Effector memory CD8-positive, alpha-beta T cell (primary cell): ENCODE data around the gene UPF2.
A peak's percentile ranks its signal among the peaks of the same experiment; 100 is the strongest.
"Not testable (repeated sequence)": the region's sequence is repeated elsewhere in the genome, so short reads cannot be mapped to it uniquely, and the experiment has no call there.

Source experiments
- ATAC-seq: fragments of 150-1000 bp; cut with Tn5 transposase; replicated peaks from 2 replicates; pipeline ENCODE4 v1.10.0; 2021; ENCODE audit warnings: mild to moderate bottlenecking, moderate library complexity
- DNase-seq, 3 experiments: peaks; one replicate each; pipeline ENCODE4 v3.0.0; 2021
- H3K27ac Mint-ChIP-seq, 2 donors: one replicate each; pipeline ENCODE4 v1.8.0; 2022; ENCODE audit warnings: mild to moderate bottlenecking in 2 of 2, mixed read lengths in 2 of 2, moderate library complexity in 2 of 2
- H3K27me3 Mint-ChIP-seq, 2 donors: one replicate each; pipeline ENCODE4 v1.8.0; 2022; ENCODE audit warnings: mixed read lengths in 2 of 2
- H3K36me3 Mint-ChIP-seq: one replicate; pipeline ENCODE4 v1.8.0; 2022; ENCODE audit warnings: mild to moderate bottlenecking, moderate library complexity, mixed read lengths; ENCODE audit not compliant: insufficient read depth
- H3K4me1 Mint-ChIP-seq, 2 donors: one replicate each; pipeline ENCODE4 v1.8.0; 2022; ENCODE audit warnings: low read depth in 2 of 2, mixed read lengths in 2 of 2
- H3K4me3 Mint-ChIP-seq, 2 donors: one replicate each; pipeline ENCODE4 v1.8.0; 2022; ENCODE audit warnings: mild to moderate bottlenecking in 2 of 2, mixed read lengths in 2 of 2, moderate library complexity in 2 of 2
- H3K9me3 Mint-ChIP-seq, 2 donors: one replicate each; pipeline ENCODE4 v1.8.0; 2022; ENCODE audit warnings: mixed read lengths in 2 of 2
- total RNA-seq, 9 experiments: gene quantifications; one replicate each; lab custom pipeline; 2026; lab: John Stamatoyannopoulos, UW

The UPF2 gene, protein sequence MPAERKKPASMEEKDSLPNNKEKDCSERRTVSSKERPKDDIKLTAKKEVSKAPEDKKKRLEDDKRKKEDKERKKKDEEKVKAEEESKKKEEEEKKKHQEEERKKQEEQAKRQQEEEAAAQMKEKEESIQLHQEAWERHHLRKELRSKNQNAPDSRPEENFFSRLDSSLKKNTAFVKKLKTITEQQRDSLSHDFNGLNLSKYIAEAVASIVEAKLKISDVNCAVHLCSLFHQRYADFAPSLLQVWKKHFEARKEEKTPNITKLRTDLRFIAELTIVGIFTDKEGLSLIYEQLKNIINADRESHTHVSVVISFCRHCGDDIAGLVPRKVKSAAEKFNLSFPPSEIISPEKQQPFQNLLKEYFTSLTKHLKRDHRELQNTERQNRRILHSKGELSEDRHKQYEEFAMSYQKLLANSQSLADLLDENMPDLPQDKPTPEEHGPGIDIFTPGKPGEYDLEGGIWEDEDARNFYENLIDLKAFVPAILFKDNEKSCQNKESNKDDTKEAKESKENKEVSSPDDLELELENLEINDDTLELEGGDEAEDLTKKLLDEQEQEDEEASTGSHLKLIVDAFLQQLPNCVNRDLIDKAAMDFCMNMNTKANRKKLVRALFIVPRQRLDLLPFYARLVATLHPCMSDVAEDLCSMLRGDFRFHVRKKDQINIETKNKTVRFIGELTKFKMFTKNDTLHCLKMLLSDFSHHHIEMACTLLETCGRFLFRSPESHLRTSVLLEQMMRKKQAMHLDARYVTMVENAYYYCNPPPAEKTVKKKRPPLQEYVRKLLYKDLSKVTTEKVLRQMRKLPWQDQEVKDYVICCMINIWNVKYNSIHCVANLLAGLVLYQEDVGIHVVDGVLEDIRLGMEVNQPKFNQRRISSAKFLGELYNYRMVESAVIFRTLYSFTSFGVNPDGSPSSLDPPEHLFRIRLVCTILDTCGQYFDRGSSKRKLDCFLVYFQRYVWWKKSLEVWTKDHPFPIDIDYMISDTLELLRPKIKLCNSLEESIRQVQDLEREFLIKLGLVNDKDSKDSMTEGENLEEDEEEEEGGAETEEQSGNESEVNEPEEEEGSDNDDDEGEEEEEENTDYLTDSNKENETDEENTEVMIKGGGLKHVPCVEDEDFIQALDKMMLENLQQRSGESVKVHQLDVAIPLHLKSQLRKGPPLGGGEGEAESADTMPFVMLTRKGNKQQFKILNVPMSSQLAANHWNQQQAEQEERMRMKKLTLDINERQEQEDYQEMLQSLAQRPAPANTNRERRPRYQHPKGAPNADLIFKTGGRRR
- 90.1 to 133 (median 117) reads per million in 9 experiments for total RNA-seq

GRCh38 chr10:12042797-12043651 lies at the start of gene UPF2:
Gene UPF2 (minus strand): TSS chr10:12042809. CDS start chr10:12035423, 7,386 bp downstream.
- DNase-seq (peak; percentile 90 to 94 (median 92)), ATAC-seq (peak; percentile 85)
- Mint-ChIP-seq H3K9me3 (no peaks in the 10 kb centered on the region), H3K4me1 (peaks cover 14 to 33% of the 10 kb centered on the region in 2 donors), H3K36me3 (peaks cover 16% of the 10 kb centered on the region), H3K27ac (peak within 1 kb of the TSS; percentile 100), H3K27me3 (no peaks in the 10 kb centered on the region), H3K4me3 (peak within 1 kb of the TSS; percentile 98 to 99)

DNA sequence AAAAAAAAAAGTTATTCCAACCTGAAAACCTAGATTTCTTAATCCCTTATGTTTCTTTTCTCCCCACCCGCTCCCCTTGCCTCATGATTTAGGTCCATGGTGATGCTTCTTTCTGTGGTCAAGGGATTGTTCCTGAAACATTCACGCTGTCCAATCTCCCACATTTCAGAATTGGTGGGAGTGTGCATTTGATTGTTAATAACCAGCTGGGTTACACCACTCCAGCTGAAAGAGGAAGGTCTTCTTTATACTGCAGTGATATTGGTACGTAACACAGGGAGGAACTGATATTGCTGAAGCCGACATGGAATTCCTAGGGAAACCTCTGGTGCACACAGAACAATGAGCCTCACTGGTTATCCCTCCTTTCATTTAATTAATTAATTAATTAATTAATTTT lies 48.8 kb upstream of the UPF2 start:
- DNase-seq (no peak), ATAC-seq (no peak)
- Mint-ChIP-seq H3K9me3 (no peaks in the 10 kb centered on the region), H3K27me3 (no peaks in the 10 kb centered on the region), H3K36me3 (peaks cover 44% of the 10 kb centered on the region), H3K27ac (no peak overlapping the region), H3K4me3 (no peak overlapping the region), H3K4me1 (no peaks in the 10 kb centered on the region)

DNA sequence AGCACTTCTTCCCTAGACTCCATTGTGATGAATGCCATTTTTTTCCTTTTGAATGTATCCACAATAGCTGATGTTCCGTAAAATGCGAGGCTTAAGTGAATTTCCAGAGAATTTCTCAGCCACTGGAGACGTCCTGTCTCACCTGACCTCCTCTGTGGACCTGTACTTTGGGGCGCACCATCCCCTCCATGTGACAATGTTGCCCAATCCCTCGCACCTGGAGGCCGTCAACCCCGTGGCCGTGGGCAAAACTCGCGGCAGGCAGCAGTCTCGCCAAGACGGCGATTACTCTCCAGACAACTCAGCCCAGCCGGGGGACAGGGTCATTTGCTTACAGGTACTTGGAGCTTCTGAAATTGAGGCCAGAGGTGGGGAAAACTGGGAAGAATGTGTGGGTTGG lies 46.3 kb upstream of the UPF2 start:
- Mint-ChIP-seq H3K4me3 (no peak overlapping the region), H3K27me3 (no peaks in the 10 kb centered on the region), H3K4me1 (no peaks in the 10 kb centered on the region), H3K9me3 (no peaks in the 10 kb centered on the region), H3K27ac (no peak overlapping the region), H3K36me3 (peaks cover 44% of the 10 kb centered on the region)
- ATAC-seq (no peak), DNase-seq (no peak)

GRCh38 chr10:12081879-12082557 lies 39.4 kb upstream of the UPF2 start:
- Mint-ChIP-seq H3K36me3 (peaks cover 18% of the 10 kb centered on the region), H3K9me3 (no peaks in the 10 kb centered on the region), H3K4me3 (no peak overlapping the region), H3K27me3 (no peaks in the 10 kb centered on the region), H3K4me1 (peaks cover 0 to 3% of the 10 kb centered on the region in 2 donors), H3K27ac (no peak overlapping the region)
- no peak for ATAC-seq
- DNase-seq, result no peak

DNA sequence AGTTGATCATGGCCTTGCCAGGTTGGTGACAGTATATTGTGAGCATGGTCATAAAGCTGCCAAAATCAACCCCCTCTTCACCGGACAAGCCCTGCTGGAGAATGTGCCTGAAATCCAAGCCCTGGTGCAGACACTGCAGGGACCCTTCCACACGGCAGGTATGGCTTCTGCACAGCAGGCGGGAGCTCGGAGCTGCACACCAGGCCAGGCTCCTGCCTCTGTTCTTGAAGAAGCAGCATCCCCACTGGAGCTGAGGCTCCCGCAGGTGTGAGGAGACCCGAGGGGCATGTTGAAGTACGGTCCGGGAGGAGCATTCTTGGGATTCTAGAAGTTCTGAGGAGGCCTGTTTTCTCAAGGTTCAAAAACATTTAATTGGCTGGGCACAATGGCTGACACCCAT lies 38.9 kb upstream of the UPF2 start:
- Mint-ChIP-seq H3K36me3 (peaks cover 16% of the 10 kb centered on the region), H3K4me3 (no peak overlapping the region)

GRCh38 chr10:12077580-12078180 lies 35.1 kb upstream of the UPF2 start:
- no peaks in the 10 kb centered on the region for H3K27me3 Mint-ChIP-seq
- H3K27ac Mint-ChIP-seq, result peak overlapping the region; percentile 67 to 78
- H3K4me1 Mint-ChIP-seq, result peaks cover 0 to 5% of the 10 kb centered on the region in 2 donors
- ATAC-seq, result no peak
- no peak overlapping the region for H3K4me3 Mint-ChIP-seq
- no peaks in the 10 kb centered on the region for H3K9me3 Mint-ChIP-seq
- no peak for DNase-seq
- H3K36me3 Mint-ChIP-seq, result peaks cover 9% of the 10 kb centered on the region

More for the DNA sequence above, 38.9 kb upstream of the UPF2 start:
- Mint-ChIP-seq H3K9me3 (no peaks in the 10 kb centered on the region), H3K27ac (no peak overlapping the region), H3K27me3 (no peaks in the 10 kb centered on the region), H3K4me1 (peaks cover 0 to 3% of the 10 kb centered on the region in 2 donors)
- ATAC-seq (no peak), DNase-seq (no peak)

DNA sequence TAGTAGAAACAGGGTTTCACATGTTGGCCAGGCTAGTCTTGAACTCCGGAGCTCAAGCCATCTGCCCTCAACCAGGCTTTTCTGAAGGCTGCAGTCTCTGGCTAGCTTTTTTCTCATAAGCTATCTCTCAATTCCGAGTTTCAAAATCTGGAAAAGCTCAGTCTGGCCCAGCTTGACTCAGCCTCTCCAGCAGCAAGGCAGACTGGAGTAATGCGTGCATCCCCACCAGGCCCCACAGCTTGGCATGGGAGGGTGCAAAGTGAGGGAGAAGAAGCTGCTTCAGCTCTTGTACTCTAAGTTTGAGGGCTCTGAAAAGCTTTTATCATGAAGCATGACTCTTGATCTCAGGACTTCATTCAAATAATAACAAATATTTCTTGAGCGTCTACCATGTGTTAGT lies 30.9 kb upstream of the UPF2 start:
- ATAC-seq (no peak), DNase-seq (no peak)
- H3K9me3 Mint-ChIP-seq, result no peaks in the 10 kb centered on the region
- no peaks in the 10 kb centered on the region for H3K27me3 Mint-ChIP-seq
- peaks cover 11 to 12% of the 10 kb centered on the region in 2 donors for H3K4me1 Mint-ChIP-seq
- H3K27ac Mint-ChIP-seq, result peak overlapping the region in 1 of 2 donors; percentile 10
- H3K36me3 Mint-ChIP-seq, result no peaks in the 10 kb centered on the region
- H3K4me3 Mint-ChIP-seq, result no peak overlapping the region

- not testable (repeated sequence) for H3K4me3 Mint-ChIP-seq, H3K36me3 Mint-ChIP-seq
- H3K4me1 Mint-ChIP-seq, result peaks cover 9 to 11% of the 10 kb centered on the region in 2 donors
Measured at GRCh38 chr10:12071441-12071840, 28.8 kb upstream of the UPF2 start.

GRCh38 chr10:12068449-12069269 lies 26.1 kb upstream of the UPF2 start, which contains the start of gene DHTKD1:
Gene DHTKD1 (plus strand): TSS chr10:12068954. CDS start chr10:12069034, 80 bp downstream.
- H3K36me3 Mint-ChIP-seq, result no peaks in the 10 kb centered on the region
- peaks cover 7 to 11% of the 10 kb centered on the region in 2 donors for H3K4me1 Mint-ChIP-seq
- H3K9me3 Mint-ChIP-seq, result no peaks in the 10 kb centered on the region
- no peaks in the 10 kb centered on the region for H3K27me3 Mint-ChIP-seq
- H3K27ac Mint-ChIP-seq, result peak within 1 kb of the TSS; percentile 67 to 85
- ATAC-seq, result peak; percentile 96
- peak; percentile 99 for DNase-seq
- peak within 1 kb of the TSS; percentile 78 to 84 for H3K4me3 Mint-ChIP-seq

More at GRCh38 chr10:12071441-12071840, 28.8 kb upstream of the UPF2 start:
- H3K27ac Mint-ChIP-seq, H3K9me3 Mint-ChIP-seq, H3K27me3 Mint-ChIP-seq, ATAC-seq, DNase-seq: not testable (repeated sequence)

- Mint-ChIP-seq H3K27ac (no peak overlapping the region), H3K4me3 (no peak overlapping the region), H3K9me3 (no peaks in the 10 kb centered on the region), H3K4me1 (peaks cover 7 to 11% of the 10 kb centered on the region in 2 donors), H3K27me3 (no peaks in the 10 kb centered on the region), H3K36me3 (no peaks in the 10 kb centered on the region)
- DNase-seq (no peak), ATAC-seq (no peak)
Measured at GRCh38 chr10:12067336-12067735, 24.7 kb upstream of the UPF2 start.

- no peak overlapping the region for H3K4me3 Mint-ChIP-seq
- no peaks in the 10 kb centered on the region for H3K36me3 Mint-ChIP-seq
- H3K9me3 Mint-ChIP-seq, result no peaks in the 10 kb centered on the region
- H3K27ac Mint-ChIP-seq, result no peak overlapping the region
- no peaks in the 10 kb centered on the region for H3K27me3 Mint-ChIP-seq
- DNase-seq (no peak), ATAC-seq (no peak)
- H3K4me1 Mint-ChIP-seq, result no peaks in the 10 kb centered on the region
Measured at GRCh38 chr10:12063483-12063818, 20.8 kb upstream of the UPF2 start.
